Measurements from ENCODE around the gene CELF1. TPM values are rescaled to one million over a fixed set of nuclear protein-coding genes. Genes with fewer than 3 reads are reported as not detected.

CELF1 gene
- total and polyA plus RNA-seq, 2 experiments from 2014 or later, result 124 to 233 TPM

GRCh38 chr11:47434011-47434786 is 118.7 kb downstream of the CELF1 start:
- Mint-ChIP-seq H3K27me3 (ENCODE audit: insufficient read depth, low read depth, poor library complexity) (peaks cover 2% of the 10 kb centered on the region), H3K36me3 (ENCODE audit: low read depth) (no peaks in the 10 kb centered on the region), H3K4me1 (no peaks in the 10 kb centered on the region), H3K4me3 (no peak overlapping the region), H3K27ac (no peak overlapping the region), H3K9me3 (no peaks in the 10 kb centered on the region; the same call in 2 of the 3 replicates)
- Histone ChIP-seq H3F3A (replicated peaks; ENCODE audit: low read depth) (no peaks in the 10 kb centered on the region), H3K27ac (ENCODE audit: low read depth) (no peak overlapping the region), H2AFZ (no peak overlapping the region), H3K27me3 (ENCODE audit: insufficient read depth) (no peaks in the 10 kb centered on the region), H3K4me2 (no peak overlapping the region), H3K79me2 (replicated peaks; ENCODE audit: insufficient read depth) (no peaks in the 10 kb centered on the region), H3K4me3 (no peak overlapping the region), H4K20me1 (replicated peaks; ENCODE audit: insufficient read depth) (no peaks in the 10 kb centered on the region), H3K9me2 (ENCODE audit: insufficient read depth) (no peaks in the 10 kb centered on the region), H3K4me1 (ENCODE audit: insufficient read depth) (no peaks in the 10 kb centered on the region), H3K36me3 (ENCODE audit: insufficient read depth) (no peaks in the 10 kb centered on the region)
- TF ChIP-seq, protein P1, sequence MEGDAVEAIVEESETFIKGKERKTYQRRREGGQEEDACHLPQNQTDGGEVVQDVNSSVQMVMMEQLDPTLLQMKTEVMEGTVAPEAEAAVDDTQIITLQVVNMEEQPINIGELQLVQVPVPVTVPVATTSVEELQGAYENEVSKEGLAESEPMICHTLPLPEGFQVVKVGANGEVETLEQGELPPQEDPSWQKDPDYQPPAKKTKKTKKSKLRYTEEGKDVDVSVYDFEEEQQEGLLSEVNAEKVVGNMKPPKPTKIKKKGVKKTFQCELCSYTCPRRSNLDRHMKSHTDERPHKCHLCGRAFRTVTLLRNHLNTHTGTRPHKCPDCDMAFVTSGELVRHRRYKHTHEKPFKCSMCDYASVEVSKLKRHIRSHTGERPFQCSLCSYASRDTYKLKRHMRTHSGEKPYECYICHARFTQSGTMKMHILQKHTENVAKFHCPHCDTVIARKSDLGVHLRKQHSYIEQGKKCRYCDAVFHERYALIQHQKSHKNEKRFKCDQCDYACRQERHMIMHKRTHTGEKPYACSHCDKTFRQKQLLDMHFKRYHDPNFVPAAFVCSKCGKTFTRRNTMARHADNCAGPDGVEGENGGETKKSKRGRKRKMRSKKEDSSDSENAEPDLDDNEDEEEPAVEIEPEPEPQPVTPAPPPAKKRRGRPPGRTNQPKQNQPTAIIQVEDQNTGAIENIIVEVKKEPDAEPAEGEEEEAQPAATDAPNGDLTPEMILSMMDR (conservative IDR thresholded peaks at IDR 0.05; ENCODE audit: low read depth in 2 of 2), result no peak
- TF ChIP-seq ZNF114 (CRISPR knock-in tag; IDR thresholded peaks at IDR 0.05) (no peak), ZNF462 (CRISPR knock-in tag; IDR thresholded peaks at IDR 0.05) (no peak), EZH2phosphoT487 (IDR thresholded peaks at IDR 0.05; ENCODE audit: unreplicated experiment) (no peak), POLR2AphosphoS5 (IDR thresholded peaks at IDR 0.05; ENCODE audit: low read depth) (no peak), ZNF331 (CRISPR knock-in tag; IDR thresholded peaks at IDR 0.05; ENCODE audit: low read depth) (no peak), JUNB (IDR thresholded peaks at IDR 0.05; ENCODE audit: unreplicated experiment) (no peak), NANOG (IDR thresholded peaks at IDR 0.05; ENCODE audit: borderline replicate concordance) (no peak), STAT1 (IDR thresholded peaks at IDR 0.05; ENCODE audit: unreplicated experiment) (no peak), CREB1 (CRISPR knock-in tag; IDR thresholded peaks at IDR 0.05; ENCODE audit: low read depth) (no peak), EZH2 (IDR thresholded peaks at IDR 0.05; ENCODE audit: low read depth, unreplicated experiment) (no peak)
- TF ChIP-seq, protein P2, sequence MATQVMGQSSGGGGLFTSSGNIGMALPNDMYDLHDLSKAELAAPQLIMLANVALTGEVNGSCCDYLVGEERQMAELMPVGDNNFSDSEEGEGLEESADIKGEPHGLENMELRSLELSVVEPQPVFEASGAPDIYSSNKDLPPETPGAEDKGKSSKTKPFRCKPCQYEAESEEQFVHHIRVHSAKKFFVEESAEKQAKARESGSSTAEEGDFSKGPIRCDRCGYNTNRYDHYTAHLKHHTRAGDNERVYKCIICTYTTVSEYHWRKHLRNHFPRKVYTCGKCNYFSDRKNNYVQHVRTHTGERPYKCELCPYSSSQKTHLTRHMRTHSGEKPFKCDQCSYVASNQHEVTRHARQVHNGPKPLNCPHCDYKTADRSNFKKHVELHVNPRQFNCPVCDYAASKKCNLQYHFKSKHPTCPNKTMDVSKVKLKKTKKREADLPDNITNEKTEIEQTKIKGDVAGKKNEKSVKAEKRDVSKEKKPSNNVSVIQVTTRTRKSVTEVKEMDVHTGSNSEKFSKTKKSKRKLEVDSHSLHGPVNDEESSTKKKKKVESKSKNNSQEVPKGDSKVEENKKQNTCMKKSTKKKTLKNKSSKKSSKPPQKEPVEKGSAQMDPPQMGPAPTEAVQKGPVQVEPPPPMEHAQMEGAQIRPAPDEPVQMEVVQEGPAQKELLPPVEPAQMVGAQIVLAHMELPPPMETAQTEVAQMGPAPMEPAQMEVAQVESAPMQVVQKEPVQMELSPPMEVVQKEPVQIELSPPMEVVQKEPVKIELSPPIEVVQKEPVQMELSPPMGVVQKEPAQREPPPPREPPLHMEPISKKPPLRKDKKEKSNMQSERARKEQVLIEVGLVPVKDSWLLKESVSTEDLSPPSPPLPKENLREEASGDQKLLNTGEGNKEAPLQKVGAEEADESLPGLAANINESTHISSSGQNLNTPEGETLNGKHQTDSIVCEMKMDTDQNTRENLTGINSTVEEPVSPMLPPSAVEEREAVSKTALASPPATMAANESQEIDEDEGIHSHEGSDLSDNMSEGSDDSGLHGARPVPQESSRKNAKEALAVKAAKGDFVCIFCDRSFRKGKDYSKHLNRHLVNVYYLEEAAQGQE (IDR thresholded peaks at IDR 0.05; ENCODE audit: unreplicated experiment), result no peak
- TF ChIP-seq, protein P3, sequence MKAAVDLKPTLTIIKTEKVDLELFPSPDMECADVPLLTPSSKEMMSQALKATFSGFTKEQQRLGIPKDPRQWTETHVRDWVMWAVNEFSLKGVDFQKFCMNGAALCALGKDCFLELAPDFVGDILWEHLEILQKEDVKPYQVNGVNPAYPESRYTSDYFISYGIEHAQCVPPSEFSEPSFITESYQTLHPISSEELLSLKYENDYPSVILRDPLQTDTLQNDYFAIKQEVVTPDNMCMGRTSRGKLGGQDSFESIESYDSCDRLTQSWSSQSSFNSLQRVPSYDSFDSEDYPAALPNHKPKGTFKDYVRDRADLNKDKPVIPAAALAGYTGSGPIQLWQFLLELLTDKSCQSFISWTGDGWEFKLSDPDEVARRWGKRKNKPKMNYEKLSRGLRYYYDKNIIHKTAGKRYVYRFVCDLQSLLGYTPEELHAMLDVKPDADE (IDR thresholded peaks at IDR 0.05), result no peak
- no peak for ATAC-seq
- no peak for DNase-seq (ENCODE audit: low spot score)

All from GM23338 (cell line).